HEK293 (cell line): Measurements from ENCODE around the gene ERMARD.

ENCODE experiments used
- ZBTB1 ChIP-seq: fragments of 450-650 bp; formaldehyde crosslinking; IDR thresholded peaks from 2 replicates; pipeline ENCODE4 v1.5.1; 2016; ENCODE audit warnings: missing biosample characterization, missing genetic modification characterization
- ZBTB7A ChIP-seq: fragments of 450-650 bp; formaldehyde crosslinking; IDR thresholded peaks from 2 replicates; pipeline ENCODE4 v1.5.1; 2016; ENCODE audit warnings: low read depth, missing biosample characterization, missing genetic modification characterization
- ZNF175 ChIP-seq: fragments of 450-650 bp; formaldehyde crosslinking; IDR thresholded peaks from 2 replicates; pipeline ENCODE4 v1.5.1; 2016; ENCODE audit warnings: missing biosample characterization, missing genetic modification characterization
- ZNF423 ChIP-seq: fragments of 450-650 bp; formaldehyde crosslinking; IDR thresholded peaks from 2 replicates; pipeline ENCODE4 v1.5.1; 2016; ENCODE audit warnings: missing biosample characterization, missing genetic modification characterization
- ZNF600 ChIP-seq: fragments of 450-650 bp; formaldehyde crosslinking; IDR thresholded peaks from 2 replicates; pipeline ENCODE4 v1.5.1; 2016; ENCODE audit warnings: missing biosample characterization, missing genetic modification characterization
- TF ChIP-seq, protein P1 (sequence below): fragments of 450-650 bp; formaldehyde crosslinking; IDR thresholded peaks from 2 replicates; pipeline ENCODE4 v1.5.1; 2016; ENCODE audit warnings: missing biosample characterization, missing genetic modification characterization
- TF ChIP-seq, protein P2 (sequence below): fragments of 450-650 bp; formaldehyde crosslinking; IDR thresholded peaks from 2 replicates; pipeline ENCODE4 v1.5.1; 2016; ENCODE audit warnings: missing biosample characterization, missing genetic modification characterization

DNA sequence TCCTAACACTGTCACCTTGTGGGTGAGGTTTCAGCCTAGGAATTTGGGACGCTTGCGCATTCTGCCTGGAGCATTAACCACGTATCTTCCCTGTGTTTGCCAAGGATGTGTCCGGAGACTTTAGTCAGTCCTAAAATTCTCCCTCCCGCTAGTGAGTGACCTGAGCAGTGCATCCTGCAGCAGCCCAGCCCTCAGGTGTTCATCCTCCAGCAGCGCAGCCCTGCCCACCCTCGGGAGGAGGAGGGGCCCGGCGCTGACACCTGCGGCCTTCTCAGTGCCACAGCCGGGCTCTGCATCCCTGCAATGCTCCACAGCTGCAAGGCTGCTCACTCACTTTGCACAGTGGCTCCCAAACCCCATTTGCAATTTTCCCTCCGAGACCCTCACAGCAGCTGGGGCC is 79.5 kb downstream of the ERMARD start:
- TF ChIP-seq ZBTB1 (tag by site-specific recombination) = no peak
- TF ChIP-seq, protein P1, sequence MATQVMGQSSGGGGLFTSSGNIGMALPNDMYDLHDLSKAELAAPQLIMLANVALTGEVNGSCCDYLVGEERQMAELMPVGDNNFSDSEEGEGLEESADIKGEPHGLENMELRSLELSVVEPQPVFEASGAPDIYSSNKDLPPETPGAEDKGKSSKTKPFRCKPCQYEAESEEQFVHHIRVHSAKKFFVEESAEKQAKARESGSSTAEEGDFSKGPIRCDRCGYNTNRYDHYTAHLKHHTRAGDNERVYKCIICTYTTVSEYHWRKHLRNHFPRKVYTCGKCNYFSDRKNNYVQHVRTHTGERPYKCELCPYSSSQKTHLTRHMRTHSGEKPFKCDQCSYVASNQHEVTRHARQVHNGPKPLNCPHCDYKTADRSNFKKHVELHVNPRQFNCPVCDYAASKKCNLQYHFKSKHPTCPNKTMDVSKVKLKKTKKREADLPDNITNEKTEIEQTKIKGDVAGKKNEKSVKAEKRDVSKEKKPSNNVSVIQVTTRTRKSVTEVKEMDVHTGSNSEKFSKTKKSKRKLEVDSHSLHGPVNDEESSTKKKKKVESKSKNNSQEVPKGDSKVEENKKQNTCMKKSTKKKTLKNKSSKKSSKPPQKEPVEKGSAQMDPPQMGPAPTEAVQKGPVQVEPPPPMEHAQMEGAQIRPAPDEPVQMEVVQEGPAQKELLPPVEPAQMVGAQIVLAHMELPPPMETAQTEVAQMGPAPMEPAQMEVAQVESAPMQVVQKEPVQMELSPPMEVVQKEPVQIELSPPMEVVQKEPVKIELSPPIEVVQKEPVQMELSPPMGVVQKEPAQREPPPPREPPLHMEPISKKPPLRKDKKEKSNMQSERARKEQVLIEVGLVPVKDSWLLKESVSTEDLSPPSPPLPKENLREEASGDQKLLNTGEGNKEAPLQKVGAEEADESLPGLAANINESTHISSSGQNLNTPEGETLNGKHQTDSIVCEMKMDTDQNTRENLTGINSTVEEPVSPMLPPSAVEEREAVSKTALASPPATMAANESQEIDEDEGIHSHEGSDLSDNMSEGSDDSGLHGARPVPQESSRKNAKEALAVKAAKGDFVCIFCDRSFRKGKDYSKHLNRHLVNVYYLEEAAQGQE (tag by site-specific recombination) = no peak
- TF ChIP-seq, protein P2, sequence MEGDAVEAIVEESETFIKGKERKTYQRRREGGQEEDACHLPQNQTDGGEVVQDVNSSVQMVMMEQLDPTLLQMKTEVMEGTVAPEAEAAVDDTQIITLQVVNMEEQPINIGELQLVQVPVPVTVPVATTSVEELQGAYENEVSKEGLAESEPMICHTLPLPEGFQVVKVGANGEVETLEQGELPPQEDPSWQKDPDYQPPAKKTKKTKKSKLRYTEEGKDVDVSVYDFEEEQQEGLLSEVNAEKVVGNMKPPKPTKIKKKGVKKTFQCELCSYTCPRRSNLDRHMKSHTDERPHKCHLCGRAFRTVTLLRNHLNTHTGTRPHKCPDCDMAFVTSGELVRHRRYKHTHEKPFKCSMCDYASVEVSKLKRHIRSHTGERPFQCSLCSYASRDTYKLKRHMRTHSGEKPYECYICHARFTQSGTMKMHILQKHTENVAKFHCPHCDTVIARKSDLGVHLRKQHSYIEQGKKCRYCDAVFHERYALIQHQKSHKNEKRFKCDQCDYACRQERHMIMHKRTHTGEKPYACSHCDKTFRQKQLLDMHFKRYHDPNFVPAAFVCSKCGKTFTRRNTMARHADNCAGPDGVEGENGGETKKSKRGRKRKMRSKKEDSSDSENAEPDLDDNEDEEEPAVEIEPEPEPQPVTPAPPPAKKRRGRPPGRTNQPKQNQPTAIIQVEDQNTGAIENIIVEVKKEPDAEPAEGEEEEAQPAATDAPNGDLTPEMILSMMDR = no peak
- no peak for TF ChIP-seq ZNF423 (tag by site-specific recombination)
- no peak for TF ChIP-seq ZNF600 (tag by site-specific recombination)
- no peak for TF ChIP-seq ZNF175 (tag by site-specific recombination)
- TF ChIP-seq ZBTB7A (tag by site-specific recombination) = no peak
